D341Med (cell line): ENCODE measurements around the gene HJURP.

Experiments
- DNase-seq: peaks from one replicate; pipeline ENCODE4 v3.0.0; 2012; ENCODE audit warnings: low spot score

HJURP gene

GRCh38 chr2:233814056-233814835, 40.1 kb downstream of the HJURP start:
- no peak for DNase-seq

- DNase-seq = no peak
Observed at GRCh38 chr2:233813236-233814055, 40.9 kb downstream of the HJURP start.

- no peak for DNase-seq
Observed at GRCh38 chr2:233811732-233812131, 42.6 kb downstream of the HJURP start.

- DNase-seq = no peak
Observed at GRCh38 chr2:233811087-233811486, 43.2 kb downstream of the HJURP start.

GRCh38 chr2:233810385-233810784, 44.0 kb downstream of the HJURP start:
- DNase-seq = no peak

GRCh38 chr2:233807966-233808935, 46.1 kb downstream of the HJURP start:
- DNase-seq = no peak

- DNase-seq = no peak
Observed at GRCh38 chr2:233807215-233807865, 47.0 kb downstream of the HJURP start.

GRCh38 chr2:233803994-233804393, 50.3 kb downstream of the HJURP start:
- DNase-seq = no peak

- DNase-seq = no peak
Observed at GRCh38 chr2:233803292-233803911, 50.9 kb downstream of the HJURP start.

GRCh38 chr2:233802132-233802815, 52.1 kb downstream of the HJURP start:
- no peak for DNase-seq

- no peak for DNase-seq
Observed at GRCh38 chr2:233801357-233802131, 52.8 kb downstream of the HJURP start.

GRCh38 chr2:233800208-233800607, 54.1 kb downstream of the HJURP start:
- DNase-seq = no peak

GRCh38 chr2:233799716-233800115, 54.6 kb downstream of the HJURP start:
- DNase-seq = no peak

- DNase-seq = no peak
Observed at GRCh38 chr2:233799087-233799665, 55.2 kb downstream of the HJURP start.

- no peak for DNase-seq
Observed at GRCh38 chr2:233798335-233799086, 55.8 kb downstream of the HJURP start.

GRCh38 chr2:233796254-233796653, 58.1 kb downstream of the HJURP start:
- DNase-seq = no peak

GRCh38 chr2:233795735-233796171, 58.6 kb downstream of the HJURP start:
- no peak for DNase-seq

- no peak for DNase-seq
Observed at GRCh38 chr2:233794128-233794658, 60.1 kb downstream of the HJURP start.
